ENCODE data around the gene SLC38A7. TPM values are rescaled to one million over a fixed set of nuclear protein-coding genes. Genes with fewer than 3 reads are reported as not detected.

The SLC38A7 gene
- total RNA-seq, 2 donors from 2014 or later = 10.1 to 14.9 TPM

GRCh38 chr16:58655215-58655596 is 29.4 kb downstream of the SLC38A7 start:
- Histone ChIP-seq H3K36me3 (no peaks in the 10 kb centered on the region), H3K27ac (no peak overlapping the region), H3K4me1 (no peaks in the 10 kb centered on the region), H3K9me3 (no peaks in the 10 kb centered on the region), H3K4me3 (no peak overlapping the region), H3K27me3 (no peaks in the 10 kb centered on the region)
- no peak for DNase-seq (ENCODE audit: low spot score)
- no peak for TF ChIP-seq CTCF (IDR thresholded peaks at IDR 0.05)

GRCh38 chr16:58654560-58655214 is 29.9 kb downstream of the SLC38A7 start:
- no peak for TF ChIP-seq CTCF (IDR thresholded peaks at IDR 0.05)
- H3K9me3 ChIP-seq = no peaks in the 10 kb centered on the region
- no peak overlapping the region for H3K4me3 ChIP-seq
- no peaks in the 10 kb centered on the region for H3K27me3 ChIP-seq
- no peak for DNase-seq (ENCODE audit: low spot score)
- H3K27ac ChIP-seq = no peak overlapping the region
- H3K4me1 ChIP-seq = no peaks in the 10 kb centered on the region
- H3K36me3 ChIP-seq = no peaks in the 10 kb centered on the region

GRCh38 chr16:58652741-58653140 is 31.8 kb downstream of the SLC38A7 start:
- TF ChIP-seq CTCF (IDR thresholded peaks at IDR 0.05) = no peak
- Histone ChIP-seq H3K4me1 (no peaks in the 10 kb centered on the region), H3K36me3 (no peaks in the 10 kb centered on the region), H3K27ac (no peak overlapping the region), H3K9me3 (no peaks in the 10 kb centered on the region), H3K27me3 (no peaks in the 10 kb centered on the region), H3K4me3 (no peak overlapping the region)
- no peak for DNase-seq (ENCODE audit: low spot score)

- Histone ChIP-seq H3K4me3 (no peak overlapping the region), H3K9me3 (no peaks in the 10 kb centered on the region), H3K27me3 (no peaks in the 10 kb centered on the region), H3K4me1 (no peaks in the 10 kb centered on the region), H3K27ac (no peak overlapping the region), H3K36me3 (no peaks in the 10 kb centered on the region)
- DNase-seq (ENCODE audit: low spot score) = no peak
- TF ChIP-seq CTCF (IDR thresholded peaks at IDR 0.05) = no peak
Measured at GRCh38 chr16:58651965-58652348, 32.6 kb downstream of the SLC38A7 start.

GRCh38 chr16:58649707-58650106 is 34.9 kb downstream of the SLC38A7 start:
- H3K9me3 ChIP-seq = no peaks in the 10 kb centered on the region
- H3K4me1 ChIP-seq = no peaks in the 10 kb centered on the region
- DNase-seq (ENCODE audit: low spot score) = no peak
- TF ChIP-seq CTCF (IDR thresholded peaks at IDR 0.05) = no peak
- H3K36me3 ChIP-seq = no peaks in the 10 kb centered on the region
- H3K27ac ChIP-seq = no peak overlapping the region
- H3K27me3 ChIP-seq = no peaks in the 10 kb centered on the region
- H3K4me3 ChIP-seq = no peak overlapping the region

- H3K27me3 ChIP-seq = no peaks in the 10 kb centered on the region
- DNase-seq (ENCODE audit: low spot score) = no peak
- no peak for TF ChIP-seq CTCF (IDR thresholded peaks at IDR 0.05)
Measured at GRCh38 chr16:58647107-58647506, 37.5 kb downstream of the SLC38A7 start.

More at GRCh38 chr16:58647107-58647506, 37.5 kb downstream of the SLC38A7 start:
- H3K4me1 ChIP-seq = no peaks in the 10 kb centered on the region
- H3K36me3 ChIP-seq = no peaks in the 10 kb centered on the region
- H3K4me3 ChIP-seq = no peak overlapping the region
- H3K9me3 ChIP-seq = no peaks in the 10 kb centered on the region
- no peak overlapping the region for H3K27ac ChIP-seq

All from right atrium auricular region (tissue), 2 donors.